A549 (cell line): ENCODE data around the gene INTS7.

Experiments used
- CTCF ChIP-seq: fragments of >200 bp; sonication (Bioruptor Twin); formaldehyde crosslinking; IDR thresholded peaks from 3 replicates; pipeline ENCODE4 v1.5.1; 2016
- FOSB ChIP-seq: fragments of 250-450 bp; sonication (Bioruptor Pico); IDR thresholded peaks from 2 replicates; pipeline ENCODE4 v1.5.0; 2020; ENCODE audit warnings: mild to moderate bottlenecking, moderate library complexity
- NFE2L2 ChIP-seq: fragments of 150-350 bp; conservative IDR thresholded peaks from 2 replicates; pipeline ENCODE4 v1.6.1; 2014; ENCODE audit warnings: low read length
- POLR2AphosphoS2 ChIP-seq: conservative IDR thresholded peaks from 2 replicates; pipeline ENCODE4 v1.6.1; 2012; ENCODE audit warnings: low read length, improper control_type of control experiment, inconsistent platforms
- RARB ChIP-seq: fragments of 250-450 bp; sonication (Bioruptor Pico); IDR thresholded peaks from 2 replicates; pipeline ENCODE4 v1.8.0; 2021; ENCODE audit warnings: mild to moderate bottlenecking, moderate library complexity

DNA sequence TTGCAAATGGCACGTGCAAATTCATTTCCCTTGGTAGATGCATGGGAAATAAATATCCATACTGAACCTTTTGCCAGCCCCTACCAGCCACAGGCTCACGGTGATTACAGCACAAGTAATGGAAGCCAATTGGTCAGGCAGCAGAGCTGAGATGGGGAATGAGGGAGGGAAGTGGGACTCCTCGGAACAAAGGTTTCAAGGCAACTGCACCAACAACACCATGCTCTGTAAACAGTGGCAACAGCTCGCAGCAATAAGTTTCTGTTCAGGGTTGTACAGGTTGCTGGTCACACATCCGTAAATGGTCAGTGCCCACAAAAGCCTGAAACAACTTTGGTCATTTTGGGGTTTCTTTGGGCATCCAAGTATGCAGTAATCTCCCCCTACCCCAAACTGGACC lies 142.1 kb downstream of the INTS7 start:
- TF ChIP-seq CTCF, result no peak
- TF ChIP-seq FOSB (CRISPR knock-in tag), result no peak
- no peak for TF ChIP-seq POLR2AphosphoS2
- TF ChIP-seq NFE2L2, result no peak
- TF ChIP-seq RARB (CRISPR knock-in tag), result no peak
